B cell (primary cell): ENCODE data around the gene AHDC1.

Experiments used
- EZH2 ChIP-seq: IDR thresholded peaks from 2 replicates; pipeline ENCODE4 v1.6.1; 2012; ENCODE audit warnings: borderline replicate concordance, low read depth, mild to moderate bottlenecking, moderate library complexity, low read length; ENCODE audit not compliant: insufficient read depth, poor library complexity, severe bottlenecking
- TF ChIP-seq, protein P1 (sequence below): fragments of 200-600 bp; IDR thresholded peaks from one replicate; pipeline ENCODE4 v1.8.0; 2022; ENCODE audit warnings: antibody characterized with exemption, mild to moderate bottlenecking

DNA sequence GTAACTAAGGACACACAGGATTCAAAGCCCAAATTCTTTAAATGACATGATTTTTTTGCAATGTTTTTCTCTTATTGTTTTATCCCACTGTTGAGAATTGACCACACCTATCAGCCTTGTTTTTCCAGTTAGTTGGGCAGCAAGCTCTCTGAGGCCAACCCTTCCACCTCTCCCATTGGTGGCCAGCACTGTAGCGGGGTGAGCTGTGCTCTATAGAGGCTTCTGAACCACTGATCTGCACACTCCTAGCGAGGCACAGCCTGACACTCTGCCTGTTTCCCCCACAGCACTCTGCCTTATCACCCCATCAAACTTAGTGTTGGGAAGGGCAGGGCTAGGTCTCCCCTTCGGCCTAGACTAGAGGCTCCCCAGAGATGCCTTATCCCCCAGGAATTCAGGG, 19.5 kb downstream of the AHDC1 start:
- TF ChIP-seq, protein P1, sequence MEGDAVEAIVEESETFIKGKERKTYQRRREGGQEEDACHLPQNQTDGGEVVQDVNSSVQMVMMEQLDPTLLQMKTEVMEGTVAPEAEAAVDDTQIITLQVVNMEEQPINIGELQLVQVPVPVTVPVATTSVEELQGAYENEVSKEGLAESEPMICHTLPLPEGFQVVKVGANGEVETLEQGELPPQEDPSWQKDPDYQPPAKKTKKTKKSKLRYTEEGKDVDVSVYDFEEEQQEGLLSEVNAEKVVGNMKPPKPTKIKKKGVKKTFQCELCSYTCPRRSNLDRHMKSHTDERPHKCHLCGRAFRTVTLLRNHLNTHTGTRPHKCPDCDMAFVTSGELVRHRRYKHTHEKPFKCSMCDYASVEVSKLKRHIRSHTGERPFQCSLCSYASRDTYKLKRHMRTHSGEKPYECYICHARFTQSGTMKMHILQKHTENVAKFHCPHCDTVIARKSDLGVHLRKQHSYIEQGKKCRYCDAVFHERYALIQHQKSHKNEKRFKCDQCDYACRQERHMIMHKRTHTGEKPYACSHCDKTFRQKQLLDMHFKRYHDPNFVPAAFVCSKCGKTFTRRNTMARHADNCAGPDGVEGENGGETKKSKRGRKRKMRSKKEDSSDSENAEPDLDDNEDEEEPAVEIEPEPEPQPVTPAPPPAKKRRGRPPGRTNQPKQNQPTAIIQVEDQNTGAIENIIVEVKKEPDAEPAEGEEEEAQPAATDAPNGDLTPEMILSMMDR = no peak
- no peak for TF ChIP-seq EZH2
